ACC112 (cell line): ENCODE data around the gene SLC30A1.

Source experiments
- H2AFZ ChIP-seq: fragments of 200-600 bp; sonication (generic); one replicate; pipeline ENCODE4 v1.6.0; 2017; ENCODE audit warnings: antibody characterized with exemption, low read length; ENCODE audit not compliant: unreplicated experiment
- H3K27ac ChIP-seq: fragments of 200-600 bp; sonication (generic); 2 replicates; pipeline ENCODE4 v1.5.1; 2014; ENCODE audit warnings: low read depth, mild to moderate bottlenecking, antibody characterized with exemption, low read length, moderate library complexity
- H3K27me3 ChIP-seq: fragments of 200-600 bp; sonication (generic); 2 replicates; pipeline ENCODE4 v1.6.1; 2014; ENCODE audit warnings: mild to moderate bottlenecking, antibody characterized with exemption, low read length, moderate library complexity, mixed read lengths; ENCODE audit not compliant: insufficient read depth
- H3K36me3 ChIP-seq: fragments of 200-600 bp; sonication (generic); 2 replicates; pipeline ENCODE4 v1.6.1; 2016; ENCODE audit warnings: mild to moderate bottlenecking, antibody characterized with exemption, low read length, moderate library complexity, mixed read lengths; ENCODE audit not compliant: insufficient read depth
- H3K4me1 ChIP-seq: fragments of 200-600 bp; sonication (generic); one replicate; pipeline ENCODE4 v1.6.1; 2016; ENCODE audit warnings: low read length, mixed read lengths; ENCODE audit not compliant: insufficient read depth, unreplicated experiment, control insufficient read depth
- H3K4me3 ChIP-seq: fragments of 200-600 bp; sonication (generic); 2 replicates; pipeline ENCODE4 v1.5.1; 2014; ENCODE audit warnings: mild to moderate bottlenecking, low read depth, low read length
- H3K79me2 ChIP-seq: fragments of 200-600 bp; sonication (generic); one replicate; pipeline ENCODE4 v1.6.0; 2016; ENCODE audit warnings: low read length; ENCODE audit not compliant: control insufficient read depth, unreplicated experiment, insufficient read depth

SLC30A1 gene

GRCh38 chr1:211559222-211560010 is 19.5 kb downstream of the SLC30A1 start:
- Histone ChIP-seq H3K4me1 (no peaks in the 10 kb centered on the region), H3K27me3 (no peaks in the 10 kb centered on the region), H3K4me3 (no peak overlapping the region), H3K79me2 (no peaks in the 10 kb centered on the region), H3K36me3 (no peaks in the 10 kb centered on the region), H2AFZ (no peak overlapping the region), H3K27ac (no peak overlapping the region)

DNA sequence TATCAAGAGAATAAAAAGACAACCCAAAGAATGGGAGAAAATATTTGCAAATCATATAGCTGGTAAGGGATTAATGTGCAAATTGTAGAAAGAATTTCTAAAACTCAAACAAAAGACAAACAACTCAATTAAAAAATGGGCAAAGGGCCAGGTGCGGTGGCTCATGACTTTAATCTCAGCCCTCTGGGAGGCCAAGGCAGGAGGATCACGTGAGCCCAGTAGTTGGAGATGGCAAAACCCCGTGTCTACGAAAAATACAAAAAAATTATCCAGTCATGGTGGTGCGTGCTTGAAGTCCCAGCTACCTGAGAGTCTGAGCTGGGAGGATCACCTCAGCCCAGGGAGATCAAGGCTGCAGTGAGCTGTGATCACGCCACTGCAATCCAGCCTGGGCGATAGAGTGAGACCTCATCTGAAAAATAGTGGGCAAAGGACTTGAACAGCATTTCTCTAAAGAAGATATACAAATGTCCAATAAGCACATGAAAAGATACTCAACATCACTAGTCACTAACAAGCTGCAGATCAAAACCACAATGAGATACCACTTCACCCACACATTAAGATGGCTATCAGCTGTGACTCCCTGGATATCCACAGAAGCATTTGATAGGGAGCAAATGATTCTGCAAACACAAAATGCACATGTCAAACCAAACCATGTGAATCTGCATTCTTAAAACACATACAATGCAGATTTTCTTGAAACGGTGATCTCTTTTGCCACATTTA is 20.9 kb downstream of the SLC30A1 start:
- H3K27me3 ChIP-seq: no peaks in the 10 kb centered on the region
- no peak overlapping the region for H3K4me3 ChIP-seq
- H3K79me2 ChIP-seq: no peaks in the 10 kb centered on the region
- no peaks in the 10 kb centered on the region for H3K36me3 ChIP-seq
- H3K27ac ChIP-seq: no peak overlapping the region
- no peak overlapping the region for H2AFZ ChIP-seq
- no peaks in the 10 kb centered on the region for H3K4me1 ChIP-seq

GRCh38 chr1:211553549-211553948 is 25.4 kb downstream of the SLC30A1 start:
- no peaks in the 10 kb centered on the region for H3K27me3 ChIP-seq
- H3K4me1 ChIP-seq: peaks cover 12% of the 10 kb centered on the region
- no peak overlapping the region for H3K27ac ChIP-seq
- no peak overlapping the region for H3K4me3 ChIP-seq
- no peak overlapping the region for H2AFZ ChIP-seq
- no peaks in the 10 kb centered on the region for H3K36me3 ChIP-seq
- no peaks in the 10 kb centered on the region for H3K79me2 ChIP-seq

DNA sequence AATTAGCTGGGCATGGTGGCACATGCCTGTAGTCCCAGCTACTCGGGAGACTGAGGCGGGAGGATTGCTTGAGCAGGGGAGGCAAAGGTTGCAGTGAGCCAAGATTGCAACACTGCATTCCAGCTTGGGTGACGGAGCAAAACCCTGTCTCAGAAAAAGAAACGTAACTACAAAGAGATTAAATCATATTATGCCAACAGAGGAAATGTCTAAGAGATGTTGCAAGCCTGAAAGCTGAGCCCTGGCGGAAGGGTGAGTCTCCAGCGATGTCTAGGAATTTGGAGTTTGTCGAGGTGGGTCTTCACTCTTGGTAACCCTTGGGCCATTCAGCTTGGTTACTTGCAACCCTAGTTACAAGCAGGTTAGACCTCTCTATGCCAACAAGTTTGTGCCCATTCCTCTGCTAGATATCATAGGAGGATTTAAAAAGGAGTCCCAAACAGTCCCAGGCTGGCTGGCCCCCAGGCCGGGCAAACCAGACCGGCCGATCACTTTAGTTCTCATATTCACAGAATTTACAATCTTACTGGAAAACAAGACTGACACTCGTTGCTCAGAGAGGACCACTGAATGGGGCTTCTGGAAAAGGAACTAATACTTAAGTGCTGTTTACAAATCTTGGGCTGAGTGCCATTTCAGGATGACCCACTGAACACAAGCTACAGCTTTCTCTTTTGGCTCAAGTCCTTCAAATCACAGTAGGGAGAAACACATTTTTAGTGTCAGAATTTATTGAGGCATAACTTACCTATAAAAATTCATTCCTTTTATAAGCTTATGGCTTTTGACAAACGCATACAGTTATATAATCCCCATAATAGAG is 27.1 kb downstream of the SLC30A1 start:
- Histone ChIP-seq H3K27me3 (no peaks in the 10 kb centered on the region), H3K36me3 (no peaks in the 10 kb centered on the region), H3K79me2 (no peaks in the 10 kb centered on the region), H2AFZ (peak overlapping the region; percentile 85), H3K27ac (peak overlapping the region; percentile 77), H3K4me1 (peaks cover 12% of the 10 kb centered on the region), H3K4me3 (peak overlapping the region; percentile 59)

GRCh38 chr1:211549092-211549711 is 29.8 kb downstream of the SLC30A1 start:
- H3K79me2 ChIP-seq: no peaks in the 10 kb centered on the region
- H3K27me3 ChIP-seq: no peaks in the 10 kb centered on the region
- no peak overlapping the region for H3K27ac ChIP-seq
- no peak overlapping the region for H2AFZ ChIP-seq
- no peaks in the 10 kb centered on the region for H3K36me3 ChIP-seq
- peaks cover 12% of the 10 kb centered on the region for H3K4me1 ChIP-seq
- H3K4me3 ChIP-seq: no peak overlapping the region

- Histone ChIP-seq H2AFZ (no peak overlapping the region), H3K27ac (no peak overlapping the region), H3K4me3 (no peak overlapping the region), H3K4me1 (peaks cover 12% of the 10 kb centered on the region), H3K27me3 (no peaks in the 10 kb centered on the region), H3K79me2 (no peaks in the 10 kb centered on the region), H3K36me3 (no peaks in the 10 kb centered on the region)
Measured at GRCh38 chr1:211548321-211549091, 30.5 kb downstream of the SLC30A1 start.

DNA sequence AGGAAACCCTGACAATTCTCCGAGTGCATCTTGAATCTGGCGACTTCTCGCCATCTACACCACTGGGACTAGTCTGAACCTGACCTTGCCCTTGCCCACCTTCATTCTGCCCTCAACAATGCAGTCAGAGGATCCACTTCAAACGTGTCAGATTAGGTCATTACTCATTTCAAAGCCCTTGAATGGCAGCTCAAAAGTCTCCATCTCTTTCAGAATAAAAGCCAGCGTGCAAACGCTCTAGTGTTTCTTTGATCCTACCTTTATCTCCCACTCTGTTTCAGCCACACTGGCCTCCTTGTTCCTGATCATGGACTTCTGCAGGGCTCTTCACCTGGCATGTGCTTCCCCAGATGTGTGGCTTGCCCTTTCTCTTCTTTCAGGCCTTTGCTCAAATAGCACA is 31.3 kb downstream of the SLC30A1 start:
- H2AFZ ChIP-seq: no peak overlapping the region
- no peak overlapping the region for H3K4me3 ChIP-seq
- peaks cover 12% of the 10 kb centered on the region for H3K4me1 ChIP-seq
- no peaks in the 10 kb centered on the region for H3K27me3 ChIP-seq
- H3K27ac ChIP-seq: no peak overlapping the region
- H3K36me3 ChIP-seq: no peaks in the 10 kb centered on the region
- no peaks in the 10 kb centered on the region for H3K79me2 ChIP-seq

DNA sequence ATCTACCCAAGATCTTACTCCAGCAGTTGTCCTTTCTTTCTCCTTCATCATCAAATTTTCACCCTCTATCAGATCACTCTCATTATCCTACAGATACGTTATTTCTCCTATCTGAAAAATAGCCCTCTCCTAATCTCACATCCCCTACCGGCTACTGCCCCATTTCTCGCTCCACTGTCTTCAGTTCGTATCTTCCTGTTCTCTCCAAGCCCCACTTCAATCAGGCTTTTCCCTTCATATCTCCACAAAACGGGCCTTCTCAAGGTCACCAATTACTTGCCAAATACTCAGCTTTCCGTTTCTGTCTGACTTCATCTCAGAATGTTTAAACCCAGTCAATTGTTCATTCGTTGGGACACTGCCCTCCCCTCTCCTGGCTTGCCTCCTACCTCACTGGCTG is 32.4 kb downstream of the SLC30A1 start:
- no peaks in the 10 kb centered on the region for H3K79me2 ChIP-seq
- H3K4me3 ChIP-seq: no peak overlapping the region
- no peaks in the 10 kb centered on the region for H3K27me3 ChIP-seq
- H3K27ac ChIP-seq: no peak overlapping the region
- H3K36me3 ChIP-seq: no peaks in the 10 kb centered on the region
- peaks cover 3% of the 10 kb centered on the region for H3K4me1 ChIP-seq
- H2AFZ ChIP-seq: no peak overlapping the region

- Histone ChIP-seq H3K4me1 (no peaks in the 10 kb centered on the region), H3K36me3 (no peaks in the 10 kb centered on the region), H3K4me3 (no peak overlapping the region), H3K79me2 (no peaks in the 10 kb centered on the region), H3K27ac (no peak overlapping the region), H3K27me3 (no peaks in the 10 kb centered on the region), H2AFZ (no peak overlapping the region)
Measured at GRCh38 chr1:211543025-211543424, 35.9 kb downstream of the SLC30A1 start.
